Measurements from ENCODE around the gene SLC39A11. TPM values are rescaled to one million over a fixed set of nuclear protein-coding genes. Genes with fewer than 3 reads are reported as not detected.
A peak's percentile ranks its signal among the peaks of the same experiment; 100 is the strongest.

SLC39A11 gene
- total RNA-seq, 1 experiment from 2014 or later = 46.4 TPM

DNA sequence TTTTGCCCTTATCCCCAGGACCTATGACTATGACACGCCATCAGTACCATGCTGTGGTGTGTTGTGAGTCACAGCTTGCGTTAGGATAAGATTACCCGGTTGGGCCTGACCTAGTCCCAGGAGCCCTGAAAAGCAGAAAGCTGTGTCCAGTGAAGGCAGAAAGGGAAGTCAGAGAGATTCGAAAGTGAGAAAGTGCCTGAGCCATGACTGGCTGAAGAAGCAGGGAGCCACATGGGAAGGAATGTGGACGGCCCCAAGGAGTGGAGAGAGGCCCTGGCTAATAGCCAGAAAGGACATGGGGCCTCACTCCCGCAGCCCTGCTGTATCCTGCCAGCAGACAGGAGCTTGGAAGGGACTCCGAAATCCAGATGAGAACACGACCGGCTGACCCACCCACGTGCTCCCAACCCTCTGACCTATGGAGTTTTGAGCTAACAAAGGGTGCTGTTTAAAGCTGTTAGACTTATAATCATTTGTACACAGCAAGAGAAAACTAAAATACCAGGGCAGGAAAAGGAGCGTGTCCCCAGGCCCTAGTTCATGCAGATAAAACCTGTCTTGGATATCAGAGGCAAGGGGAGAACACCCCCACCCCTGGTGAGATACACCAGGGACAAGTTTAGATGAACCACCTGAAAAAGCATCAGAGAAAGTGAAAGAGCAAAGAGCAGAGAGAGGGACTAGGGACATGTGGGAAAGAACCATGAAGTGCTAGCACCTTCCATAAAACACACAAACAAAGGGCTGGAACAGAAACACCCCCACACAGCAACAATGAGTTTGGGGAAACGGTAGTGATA, 115.3 kb downstream of the SLC39A11 start (continued):
- TF ChIP-seq, protein P1, sequence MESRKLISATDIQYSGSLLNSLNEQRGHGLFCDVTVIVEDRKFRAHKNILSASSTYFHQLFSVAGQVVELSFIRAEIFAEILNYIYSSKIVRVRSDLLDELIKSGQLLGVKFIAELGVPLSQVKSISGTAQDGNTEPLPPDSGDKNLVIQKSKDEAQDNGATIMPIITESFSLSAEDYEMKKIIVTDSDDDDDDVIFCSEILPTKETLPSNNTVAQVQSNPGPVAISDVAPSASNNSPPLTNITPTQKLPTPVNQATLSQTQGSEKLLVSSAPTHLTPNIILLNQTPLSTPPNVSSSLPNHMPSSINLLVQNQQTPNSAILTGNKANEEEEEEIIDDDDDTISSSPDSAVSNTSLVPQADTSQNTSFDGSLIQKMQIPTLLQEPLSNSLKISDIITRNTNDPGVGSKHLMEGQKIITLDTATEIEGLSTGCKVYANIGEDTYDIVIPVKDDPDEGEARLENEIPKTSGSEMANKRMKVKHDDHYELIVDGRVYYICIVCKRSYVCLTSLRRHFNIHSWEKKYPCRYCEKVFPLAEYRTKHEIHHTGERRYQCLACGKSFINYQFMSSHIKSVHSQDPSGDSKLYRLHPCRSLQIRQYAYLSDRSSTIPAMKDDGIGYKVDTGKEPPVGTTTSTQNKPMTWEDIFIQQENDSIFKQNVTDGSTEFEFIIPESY (IDR thresholded peaks at IDR 0.05; ENCODE audit: extremely low read depth, insufficient replicate concordance, low read length) = no peak
- TF ChIP-seq ELF1 (IDR thresholded peaks at IDR 0.05; ENCODE audit: borderline replicate concordance, low read depth) (no peak), EZH2phosphoT487 (IDR thresholded peaks at IDR 0.05; ENCODE audit: borderline replicate concordance) (no peak), SRF (IDR thresholded peaks at IDR 0.05; ENCODE audit: low read depth) (no peak), TCF7L2 (IDR thresholded peaks at IDR 0.05; ENCODE audit: borderline replicate concordance, extremely low read depth, insufficient read depth, insufficient read length) (no peak), FOSL1 (IDR thresholded peaks at IDR 0.05; ENCODE audit: low read depth) (peak; percentile 73), CEBPB (IDR thresholded peaks at IDR 0.05; ENCODE audit: low read depth) (no peak), RAD21 (IDR thresholded peaks at IDR 0.05; ENCODE audit: low read depth) (no peak), EZH2 (IDR thresholded peaks at IDR 0.05) (no peak), EGR1 (IDR thresholded peaks at IDR 0.05; ENCODE audit: low read depth) (no peak), JUND (IDR thresholded peaks at IDR 0.05) (peak; percentile 66), SP1 (IDR thresholded peaks at IDR 0.05; ENCODE audit: low read depth) (peak; percentile 62)

DNA sequence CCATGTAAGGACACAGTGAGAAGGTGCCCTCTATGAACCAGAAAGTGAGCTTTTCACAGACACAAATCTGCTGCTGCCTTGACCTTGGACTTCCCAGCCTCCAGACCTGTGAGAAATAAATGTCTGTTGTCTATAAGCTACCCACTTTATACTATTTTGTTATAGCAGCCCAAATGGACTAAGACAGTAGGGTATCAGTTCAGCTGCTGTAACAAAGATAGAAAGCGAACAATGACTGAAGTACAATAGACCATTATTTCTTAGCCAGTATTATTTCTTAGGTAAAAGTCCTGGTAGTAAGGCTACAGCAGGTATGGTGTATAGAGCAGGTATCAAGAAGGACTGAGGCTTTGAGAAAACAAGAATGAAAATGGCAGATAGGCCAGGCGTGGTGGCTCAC, 117.0 kb downstream of the SLC39A11 start:
- Histone ChIP-seq H3K27ac (ENCODE audit: low read depth, low read length) (no peak overlapping the region), H3K79me2 (ENCODE audit: insufficient read depth, low read length) (no peaks in the 10 kb centered on the region), H3K4me1 (ENCODE audit: control insufficient read depth in 1 of 2, insufficient read depth in 2 of 2, low read length in 2 of 2) (peaks cover 31 to 44% of the 10 kb centered on the region in 2 experiments), H2AFZ (ENCODE audit: low read depth, low read length, poor library complexity, severe bottlenecking) (no peak overlapping the region), H3K27me3 (ENCODE audit: insufficient read depth, low read length) (no peaks in the 10 kb centered on the region), H3K9me2 (ENCODE audit: insufficient read depth) (no peaks in the 10 kb centered on the region), H4K20me1 (ENCODE audit: insufficient read depth) (no peaks in the 10 kb centered on the region), H3K9ac (ENCODE audit: low read length) (no peak overlapping the region), H3K4me2 (ENCODE audit: low read length) (no peak overlapping the region), H3K9me3 (ENCODE audit: control insufficient read depth in 1 of 2, insufficient read depth in 1 of 2, low read depth in 1 of 2, low read length in 2 of 2) (peaks cover 0 to 3% of the 10 kb centered on the region in 2 experiments; a peak in 1 of 4 replicates), H3K4me3 (replicated peaks in 1 of 2; ENCODE audit: low read depth in 1 of 2, low read length in 2 of 2) (no peak overlapping the region), H3K36me3 (ENCODE audit: control insufficient read depth in 1 of 2, insufficient read depth in 2 of 2, low read length in 2 of 2) (0 out of 4 replicates have a peak, but pooled peaks cover 0 to 3% of the 10 kb centered on the region in 2 experiments)
- no TSS peak for BruUV-seq (replicated peaks)
- ChIA-PET RAD21 (ENCODE audit: low non-redundant PET in 1 of 2, low total read pairs in 2 of 2, uncharacterized antibody in 2 of 2, unreplicated experiment in 2 of 2) (no interaction called here), POLR2A (no interaction called here), CTCF (interaction anchor here (3.6 kb wide), 1 partner anchor 10 kb away, joined by 43 read pairs; no protein-coding TSS in a partner anchor)
- TF ChIP-seq CBX3 (IDR thresholded peaks at IDR 0.05; ENCODE audit: low read depth) (0 out of 2 replicates have a peak, but pooled peaks have one; percentile 27), ZFX (IDR thresholded peaks at IDR 0.05) (no peak)
- intact Hi-C loops (cut with micrococcal nuclease) = loop anchor here (5.0 to 10.0 kb wide), 2 partner anchors 83 to 151 kb away; no protein-coding TSS in a partner anchor
- DNase-seq (ENCODE audit: low read depth, low spot score) = no peak
- no peak for ATAC-seq
